GM12891 (cell line): ENCODE measurements around the gene TNS1.

Experiments used
- DNase-seq: peaks from one replicate; pipeline ENCODE4 v3.0.0; 2011; ENCODE audit warnings: low spot score; ENCODE audit not compliant: insufficient read length
- FAIRE-seq: peaks from 2 replicates; lab custom pipeline; 2011; peaks lifted over from hg19 to GRCh38; lab: Jason Lieb, UNC
- PAX5 ChIP-seq: IDR thresholded peaks from 2 replicates; pipeline ENCODE4 v1.6.1; 2011; ENCODE audit warnings: low read length, moderate library complexity, mild to moderate bottlenecking; ENCODE audit not compliant: insufficient read depth, severe bottlenecking
- POLR2A ChIP-seq: IDR thresholded peaks from 2 replicates; pipeline ENCODE4 v1.6.1; 2011; ENCODE audit warnings: low read depth, low read length, control low read depth
- POLR2AphosphoS5 ChIP-seq: IDR thresholded peaks from 2 replicates; pipeline ENCODE4 v1.6.1; 2011; ENCODE audit warnings: low read depth, low read length, control low read depth
- POU2F2 ChIP-seq: IDR thresholded peaks from 2 replicates; pipeline ENCODE4 v1.6.1; 2011; ENCODE audit warnings: low read depth, mild to moderate bottlenecking, control low read depth, low read length, moderate library complexity
- SPI1 ChIP-seq: IDR thresholded peaks from 2 replicates; pipeline ENCODE4 v1.6.1; 2011; ENCODE audit warnings: low read depth, low read length, control low read depth
- TAF1 ChIP-seq: IDR thresholded peaks from 2 replicates; pipeline ENCODE4 v1.6.1; 2011; ENCODE audit warnings: low read depth, low read length, control low read depth

Gene TNS1

GRCh38 chr2:217954051-217954450 is 48.7 kb downstream of the TNS1 start:
- no peak for TF ChIP-seq TAF1
- no peak for TF ChIP-seq POLR2A
- no peak for TF ChIP-seq POU2F2
- no peak for TF ChIP-seq SPI1
- TF ChIP-seq POLR2AphosphoS5: no peak
- no peak for TF ChIP-seq PAX5
- no peak for FAIRE-seq
- no peak for DNase-seq

- TF ChIP-seq PAX5 (no peak), POLR2AphosphoS5 (no peak), POU2F2 (no peak), POLR2A (no peak), SPI1 (no peak), TAF1 (no peak)
- no peak for FAIRE-seq
These were observed 49.3 kb downstream of the TNS1 start for GRCh38 chr2:217953531-217953932.

GRCh38 chr2:217953011-217953481 is 49.7 kb downstream of the TNS1 start:
- no peak for FAIRE-seq
- TF ChIP-seq SPI1 (no peak), PAX5 (no peak), POLR2AphosphoS5 (no peak), TAF1 (no peak), POU2F2 (no peak), POLR2A (no peak)
- DNase-seq: no peak

More at GRCh38 chr2:217953531-217953932, 49.3 kb downstream of the TNS1 start:
- no peak for DNase-seq

DNA sequence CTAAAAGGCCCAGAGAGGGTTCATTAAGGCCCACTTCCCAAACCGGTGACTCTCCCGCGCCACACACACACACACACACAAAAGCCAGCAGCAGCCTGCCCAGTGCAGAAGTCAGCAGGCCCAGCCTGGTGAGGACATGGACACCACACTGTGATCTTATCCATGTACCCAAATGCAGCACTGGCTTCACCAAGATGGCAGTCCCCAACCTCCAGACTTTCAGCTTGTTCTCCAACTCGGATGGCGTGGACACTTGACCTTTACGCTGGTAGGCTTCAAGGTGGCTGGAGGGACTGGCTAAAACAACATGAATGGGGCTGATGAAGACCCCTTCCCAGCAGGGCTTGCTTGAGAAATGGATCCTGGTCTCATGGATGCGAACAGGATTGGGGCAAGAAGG is 50.4 kb downstream of the TNS1 start:
- DNase-seq: no peak
- no peak for TF ChIP-seq POLR2A
- no peak for TF ChIP-seq PAX5
- TF ChIP-seq POU2F2: no peak
- TF ChIP-seq TAF1: no peak
- no peak for TF ChIP-seq SPI1
- no peak for TF ChIP-seq POLR2AphosphoS5
- FAIRE-seq: no peak

- TF ChIP-seq SPI1: no peak
- TF ChIP-seq PAX5: no peak
- TF ChIP-seq POLR2A: no peak
- TF ChIP-seq POLR2AphosphoS5: no peak
- no peak for TF ChIP-seq TAF1
- no peak for TF ChIP-seq POU2F2
- DNase-seq (no peak), FAIRE-seq (no peak)
These were observed 51.1 kb downstream of the TNS1 start for GRCh38 chr2:217951521-217952247.

GRCh38 chr2:217951091-217951490 is 51.7 kb downstream of the TNS1 start:
- TF ChIP-seq TAF1 (no peak), POLR2AphosphoS5 (no peak), POU2F2 (no peak), SPI1 (no peak), PAX5 (no peak), POLR2A (no peak)
- FAIRE-seq: no peak
- DNase-seq: no peak

- DNase-seq (no peak), FAIRE-seq (no peak)
- TF ChIP-seq PAX5 (no peak), POU2F2 (no peak), POLR2AphosphoS5 (no peak), POLR2A (no peak), SPI1 (no peak), TAF1 (no peak)
These were observed 52.4 kb downstream of the TNS1 start for GRCh38 chr2:217950401-217950871.

GRCh38 chr2:217949447-217949846 is 53.3 kb downstream of the TNS1 start:
- DNase-seq (no peak), FAIRE-seq (no peak)
- TF ChIP-seq TAF1 (no peak), PAX5 (no peak), POLR2A (no peak), SPI1 (no peak), POU2F2 (no peak), POLR2AphosphoS5 (no peak)

GRCh38 chr2:217948897-217949296 is 53.9 kb downstream of the TNS1 start:
- no peak for FAIRE-seq
- DNase-seq: no peak
- TF ChIP-seq TAF1 (no peak), POU2F2 (no peak), POLR2AphosphoS5 (no peak), PAX5 (no peak), SPI1 (no peak), POLR2A (no peak)
